Stimulated activated CD4-positive, alpha-beta T cell treated with anti-CD3 and anti-CD28 coated beads, Interleukin-12 subunit alpha, Interleukin-12 subunit beta, amount 100 ng/mL, for 24 hours (primary cell): ENCODE data around the gene NUDT14.

Experiments
- DNase-seq, 2 experiments: peaks; one replicate each; pipeline ENCODE4 v3.0.0-alpha.2; 2020; ENCODE audit warnings: low read depth in 2 of 2

The NUDT14 gene

DNA sequence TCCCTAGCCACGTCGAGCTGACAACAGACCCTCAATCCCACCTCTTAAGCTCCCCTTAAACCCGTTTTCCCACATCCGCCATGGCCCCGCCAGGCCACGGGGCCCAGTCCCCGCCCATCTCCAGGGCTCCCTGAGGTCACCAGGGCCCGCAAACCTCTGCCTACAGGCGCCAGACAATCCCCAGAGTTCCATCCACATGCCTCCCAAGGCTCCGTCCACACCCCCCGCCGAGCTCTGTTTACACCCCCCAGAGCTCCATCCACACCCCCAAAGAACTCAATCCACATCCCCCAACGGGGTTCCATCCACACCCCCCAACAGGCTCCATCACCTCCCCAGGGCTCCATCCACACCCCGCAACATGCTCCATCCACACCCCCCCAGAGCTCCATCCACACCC, 21.8 kb downstream of the NUDT14 start:
- no peak for DNase-seq

- no peak for DNase-seq
Observed at GRCh38 chr14:105158794-105159193, 22.3 kb downstream of the NUDT14 start.

GRCh38 chr14:105157872-105158271, 23.2 kb downstream of the NUDT14 start:
- no peak for DNase-seq

- no peak for DNase-seq
Observed at GRCh38 chr14:105156414-105157375, 24.4 kb downstream of the NUDT14 start.

- DNase-seq, result no peak
Observed at GRCh38 chr14:105155681-105156413, 25.3 kb downstream of the NUDT14 start.

- DNase-seq, result no peak
Observed at GRCh38 chr14:105155071-105155651, 26.0 kb downstream of the NUDT14 start.

GRCh38 chr14:105154476-105154871, 26.6 kb downstream of the NUDT14 start:
- DNase-seq, result no peak

DNA sequence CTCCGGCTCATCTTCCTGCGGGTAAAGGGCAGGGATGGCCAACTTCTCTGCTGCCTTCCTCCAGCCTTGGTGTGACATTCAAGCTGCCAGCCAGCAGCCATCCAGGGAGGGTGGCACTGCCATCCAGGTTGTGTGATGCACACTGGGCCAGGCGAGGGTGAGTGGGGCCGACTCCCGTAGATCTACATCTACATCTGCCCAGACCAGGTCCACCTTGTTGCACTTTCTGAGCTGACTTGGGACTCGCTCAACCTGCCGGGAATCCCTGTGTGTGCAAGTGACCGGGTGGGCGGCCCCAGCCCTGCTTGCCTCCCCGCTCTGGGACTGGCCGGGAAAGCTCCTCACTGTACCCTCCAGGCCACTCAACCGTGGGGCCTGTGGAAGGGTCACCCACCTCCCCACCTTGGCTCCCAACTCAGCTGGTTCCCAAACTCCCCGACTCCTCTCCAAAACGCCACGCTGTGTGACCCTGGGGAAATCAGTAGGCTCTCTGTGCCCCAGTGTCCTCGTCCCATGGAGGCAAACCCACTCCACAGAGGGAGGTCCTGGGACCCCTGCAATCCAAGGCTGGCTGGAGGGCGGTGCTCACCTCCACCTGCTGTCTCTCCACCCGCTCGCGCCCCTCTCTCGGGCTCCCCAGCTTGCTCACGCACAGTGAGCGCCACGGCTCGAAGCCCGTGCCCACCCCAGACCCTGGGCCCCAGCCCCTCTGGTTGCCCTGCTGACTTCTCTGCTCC, 27.2 kb downstream of the NUDT14 start:
- DNase-seq, result no peak

DNA sequence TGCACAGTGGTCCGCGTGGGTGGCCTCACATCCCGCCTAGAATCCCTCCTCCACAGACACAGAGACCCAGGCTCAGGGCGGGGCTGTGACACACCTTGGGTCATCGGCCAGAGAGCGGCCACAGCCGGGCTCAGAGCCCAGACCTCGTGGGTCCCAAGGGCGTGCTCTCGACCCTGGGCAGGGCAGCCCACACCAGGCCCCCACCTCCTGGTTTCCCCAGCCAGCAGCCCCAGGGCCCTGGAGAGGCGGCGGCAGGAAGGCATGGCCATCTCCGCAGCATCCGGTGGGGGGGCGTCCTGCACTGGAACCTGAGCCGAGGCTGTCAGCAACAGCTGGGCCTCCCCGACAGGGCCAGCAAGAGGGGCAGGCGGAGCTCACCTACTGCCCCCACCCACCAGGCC, 27.8 kb downstream of the NUDT14 start:
- DNase-seq, result no peak

GRCh38 chr14:105152794-105153241, 28.3 kb downstream of the NUDT14 start:
- no peak for DNase-seq

GRCh38 chr14:105151838-105152793, 29.0 kb downstream of the NUDT14 start:
- no peak for DNase-seq

DNA sequence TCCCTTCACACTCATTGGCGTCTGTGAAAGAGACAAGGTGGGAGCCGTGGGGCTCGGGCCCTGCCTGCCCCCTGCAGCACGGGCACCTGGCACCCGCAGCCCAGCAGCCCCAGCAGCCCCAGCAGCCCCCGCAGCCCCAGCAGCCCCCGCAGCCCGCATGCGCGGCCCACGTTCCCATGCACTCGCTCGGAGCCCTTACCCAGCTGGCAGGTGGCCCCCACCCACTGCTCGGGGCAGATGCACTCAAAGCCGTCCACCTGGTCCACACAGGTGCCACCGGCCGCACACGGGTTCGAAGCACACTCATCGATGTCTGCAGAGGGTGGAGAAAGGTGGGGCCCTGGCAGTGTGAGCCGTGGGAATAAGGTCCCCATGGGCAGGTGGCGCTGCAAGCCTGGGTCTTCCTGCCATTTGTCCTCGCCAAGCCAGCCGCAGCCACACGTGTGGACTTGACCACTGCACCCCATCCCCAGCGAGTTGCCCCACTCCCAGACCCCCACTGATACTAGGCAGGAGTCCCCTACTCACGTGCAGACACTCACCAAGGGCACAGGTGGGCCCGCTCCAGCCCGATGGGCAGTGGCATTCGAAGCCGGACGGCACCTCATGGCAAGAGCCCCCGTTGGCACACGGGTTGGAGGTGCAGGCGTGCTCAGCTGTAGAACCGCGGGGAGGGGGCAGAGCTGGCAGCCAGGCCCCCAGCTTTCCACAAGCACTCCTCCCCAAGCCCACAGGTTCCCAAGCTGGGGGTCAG, 29.9 kb downstream of the NUDT14 start:
- no peak for DNase-seq

GRCh38 chr14:105150368-105151083, 30.6 kb downstream of the NUDT14 start:
- DNase-seq, result no peak

DNA sequence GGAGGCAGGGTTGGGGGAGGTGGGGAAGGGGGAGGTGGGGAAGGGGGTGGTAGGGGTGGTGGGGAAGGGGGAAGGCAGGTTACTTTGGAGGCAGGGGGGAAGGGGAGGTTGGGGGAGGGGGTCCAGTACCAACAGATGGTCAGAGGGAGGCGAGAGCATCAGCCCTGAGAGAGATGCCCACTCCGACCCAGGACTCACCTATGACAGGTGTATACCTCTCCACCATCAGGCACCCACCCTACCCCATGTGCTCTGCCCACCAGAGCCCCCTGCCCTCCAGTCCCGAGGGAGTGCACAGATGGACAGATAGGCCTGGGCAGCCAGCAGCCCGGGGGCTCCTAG, 31.1 kb downstream of the NUDT14 start:
- DNase-seq, result no peak

GRCh38 chr14:105149146-105149781, 31.8 kb downstream of the NUDT14 start:
- DNase-seq, result no peak

- no peak for DNase-seq
Observed at GRCh38 chr14:105148604-105149145, 32.4 kb downstream of the NUDT14 start.

DNA sequence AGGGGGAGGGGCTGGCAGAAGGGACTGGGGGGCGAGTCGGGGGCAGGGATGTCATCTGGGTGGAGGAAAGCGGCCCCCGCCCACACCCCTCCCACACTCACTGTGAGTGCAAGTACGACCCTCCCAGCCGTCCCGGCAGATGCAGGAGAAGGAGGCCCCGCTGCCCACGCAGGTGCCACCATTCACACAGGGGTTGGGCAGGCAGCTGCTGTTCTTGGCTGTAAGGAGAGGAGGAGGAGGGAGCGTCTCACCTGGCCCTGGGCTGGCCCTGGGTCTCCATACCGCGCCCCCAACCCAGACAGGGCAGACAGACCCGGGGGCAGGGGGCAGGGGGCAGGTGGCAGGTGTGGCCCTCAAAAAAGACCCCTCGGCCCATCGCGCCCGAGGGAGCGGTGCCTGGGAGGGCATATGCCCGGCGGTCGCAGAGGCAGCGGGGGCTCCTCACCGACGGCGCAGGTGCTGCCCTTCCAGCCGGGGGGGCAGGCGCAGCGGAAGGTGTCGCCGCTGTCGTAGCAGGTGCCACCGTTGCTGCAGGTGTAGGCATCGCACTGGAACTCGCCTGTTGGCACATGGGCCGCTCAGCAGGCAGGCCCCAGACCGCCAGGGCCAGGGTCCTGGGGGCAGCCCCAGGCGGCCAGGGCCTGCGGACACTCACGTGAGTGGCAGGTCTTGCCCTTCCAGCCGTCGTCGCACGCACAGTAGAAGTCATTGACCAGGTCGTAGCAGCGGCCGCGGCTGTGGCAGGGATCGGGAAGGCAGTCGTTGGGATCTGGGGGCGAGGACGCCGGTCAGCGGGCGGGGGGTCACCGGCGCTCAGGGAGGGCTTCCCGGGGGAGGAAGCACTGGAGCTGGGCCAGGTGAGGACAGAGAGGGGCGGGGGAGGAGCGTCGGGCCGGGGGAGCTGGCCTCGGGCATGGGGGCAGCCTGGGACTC, 33.2 kb downstream of the NUDT14 start:
- no peak for DNase-seq
